GM12865 (cell line): ENCODE measurements around the gene AP2B1.

Source experiments
- DNase-seq: peaks from one replicate; pipeline ENCODE4 v3.0.0; 2010; ENCODE audit warnings: low read depth
- H3K4me3 ChIP-seq: 2 replicates; pipeline ENCODE4 v1.5.1; 2011; ENCODE audit warnings: mild to moderate bottlenecking, low read depth, low read length, control low read depth
- CTCF ChIP-seq: IDR thresholded peaks from 2 replicates; pipeline ENCODE4 v1.5.1; 2011; ENCODE audit warnings: low read length, control low read depth, low read depth, inconsistent platforms; ENCODE audit not compliant: insufficient read depth; ENCODE audit errors: missing control alignments

Gene AP2B1

GRCh38 chr17:35587074-35587961, at the start of gene AP2B1:
Gene AP2B1, plus strand, starts transcription at chr17:35587322. Its CDS starts 6,709 bp downstream, at chr17:35594031.
- DNase-seq = peak; percentile 98
- TF ChIP-seq CTCF = no peak
- H3K4me3 ChIP-seq = peak within 1 kb of the TSS; percentile 85

- TF ChIP-seq CTCF = no peak
- peak within 1 kb of the TSS; percentile 79 for H3K4me3 ChIP-seq
- peak; percentile 82 for DNase-seq
Observed at GRCh38 chr17:35537601-35538141, 49.5 kb upstream of the AP2B1 start, which contains the start of gene SLFN12L. Gene SLFN12L, minus strand, starts transcription at chr17:35537678. Its CDS starts 15,314 bp downstream, at chr17:35522364.

GRCh38 chr17:35539659-35540026, 47.5 kb upstream of the AP2B1 start:
- peak overlapping the region; percentile 79 for H3K4me3 ChIP-seq
- DNase-seq = no peak
- no peak for TF ChIP-seq CTCF

GRCh38 chr17:35540589-35541404, 46.3 kb upstream of the AP2B1 start:
- peak overlapping the region; percentile 79 for H3K4me3 ChIP-seq
- no peak for TF ChIP-seq CTCF
- DNase-seq = peak; percentile 75

- peak overlapping the region; percentile 79 for H3K4me3 ChIP-seq
- TF ChIP-seq CTCF = no peak
- no peak for DNase-seq
Observed at GRCh38 chr17:35541434-35541833, 45.7 kb upstream of the AP2B1 start.

- no peak overlapping the region for H3K4me3 ChIP-seq
- TF ChIP-seq CTCF = no peak
- DNase-seq = no peak
Observed at GRCh38 chr17:35542990-35543389, 44.1 kb upstream of the AP2B1 start.
